Trophoblast cell (in vitro differentiated cells and primary cell): ENCODE measurements around the gene BNC2.

Experiments
- DNase-seq, 2 donors: peaks; one replicate each; pipeline ENCODE4 v3.0.0-alpha.2; 2016
- H2AFZ ChIP-seq: 2 replicates; pipeline ENCODE4 v1.6.1; 2013; ENCODE audit warnings: low read length, moderate library complexity, mild to moderate bottlenecking; ENCODE audit not compliant: insufficient read depth, poor library complexity
- H2AK5ac ChIP-seq: 2 replicates; pipeline ENCODE4 v1.6.1; 2013; ENCODE audit warnings: mild to moderate bottlenecking, low read length
- H2BK120ac ChIP-seq: 2 replicates; pipeline ENCODE4 v1.6.1; 2013; ENCODE audit warnings: low read length, mild to moderate bottlenecking, moderate library complexity; ENCODE audit not compliant: insufficient read depth, poor library complexity
- H2BK12ac ChIP-seq: 2 replicates; pipeline ENCODE4 v1.6.1; 2013; ENCODE audit warnings: mild to moderate bottlenecking, low read length, moderate library complexity
- H2BK5ac ChIP-seq: 2 replicates; pipeline ENCODE4 v1.6.1; 2013; ENCODE audit warnings: low read length, low read depth, moderate library complexity, mild to moderate bottlenecking; ENCODE audit not compliant: poor library complexity
- H3K14ac ChIP-seq: 2 replicates; pipeline ENCODE4 v1.6.1; 2013; ENCODE audit warnings: mild to moderate bottlenecking, low read length
- H3K18ac ChIP-seq: 2 replicates; pipeline ENCODE4 v1.6.1; 2013; ENCODE audit warnings: mild to moderate bottlenecking, low read length
- H3K23ac ChIP-seq: 2 replicates; pipeline ENCODE4 v1.6.1; 2013; ENCODE audit warnings: low read length
- H3K27ac ChIP-seq: 2 replicates; pipeline ENCODE4 v1.5.1; 2013; ENCODE audit warnings: low read depth, mild to moderate bottlenecking, inconsistent platforms, low read length, moderate library complexity
- H3K27me3 ChIP-seq: 2 replicates; pipeline ENCODE4 v1.6.1; 2013; ENCODE audit warnings: inconsistent platforms, mild to moderate bottlenecking, low read length, moderate library complexity; ENCODE audit not compliant: insufficient read depth
- H3K36me3 ChIP-seq, 2 experiments: 1 replicate in 1 of 2; 2 replicates in 1 of 2; pipeline ENCODE4 v1.6.1; 2013; ENCODE audit warnings: low read length in 2 of 2, mild to moderate bottlenecking in 2 of 2, moderate library complexity in 1 of 2; ENCODE audit not compliant: insufficient read depth in 2 of 2, control insufficient read depth in 1 of 2
- H3K4ac ChIP-seq: 2 replicates; pipeline ENCODE4 v1.6.1; 2013; ENCODE audit warnings: low read depth, mild to moderate bottlenecking, low read length, moderate library complexity
- H3K4me1 ChIP-seq, 2 experiments: 1 replicate in 1 of 2; 2 replicates in 1 of 2; pipeline ENCODE4 v1.6.1; 2013; ENCODE audit warnings: low read length in 2 of 2, mild to moderate bottlenecking in 2 of 2, moderate library complexity in 1 of 2; ENCODE audit not compliant: insufficient read depth in 2 of 2, control insufficient read depth in 1 of 2
- H3K4me2 ChIP-seq: 2 replicates; pipeline ENCODE4 v1.6.1; 2013; ENCODE audit warnings: inconsistent platforms, mild to moderate bottlenecking, low read length, moderate library complexity
- H3K4me3 ChIP-seq: 2 replicates; pipeline ENCODE4 v1.5.1; 2013; ENCODE audit warnings: mild to moderate bottlenecking, low read depth, low read length, inconsistent platforms
- H3K79me1 ChIP-seq: one replicate; pipeline ENCODE4 v1.6.1; 2013; ENCODE audit warnings: low read length
- H3K79me2 ChIP-seq: 2 replicates; pipeline ENCODE4 v1.6.1; 2013; ENCODE audit warnings: low read length, mild to moderate bottlenecking; ENCODE audit not compliant: control insufficient read depth, insufficient read depth, poor library complexity
- H3K9ac ChIP-seq: 2 replicates; pipeline ENCODE4 v1.6.1; 2013; ENCODE audit warnings: mild to moderate bottlenecking, low read length
- H3K9me3 ChIP-seq: 2 replicates; pipeline ENCODE4 v1.6.1; 2013; ENCODE audit warnings: low read depth, mild to moderate bottlenecking, control low read depth, inconsistent platforms, low read length; ENCODE audit not compliant: insufficient read depth
- H4K12ac ChIP-seq: 2 replicates; pipeline ENCODE4 v1.6.1; 2013; ENCODE audit warnings: low read depth, mild to moderate bottlenecking, low read length, moderate library complexity
- H4K8ac ChIP-seq: 2 replicates; pipeline ENCODE4 v1.6.1; 2013; ENCODE audit warnings: low read depth, mild to moderate bottlenecking, low read length, moderate library complexity
- H4K91ac ChIP-seq: one replicate; pipeline ENCODE4 v1.6.1; 2013; ENCODE audit warnings: low read depth, mild to moderate bottlenecking, low read length, moderate library complexity
- WGBS: extraction: QIAGEN DNeasy Blood & Tissue Kit; methylation state at CpG from one replicate; pipeline ENCODE4 v1.1.7; 2013; ENCODE audit warnings: missing lambda C conversion rate; ENCODE audit not compliant: insufficient read length, insufficient coverage; ENCODE audit errors: extremely low coverage; 5-methylcytosine and 5-hydroxymethylcytosine counted together

Gene BNC2

DNA sequence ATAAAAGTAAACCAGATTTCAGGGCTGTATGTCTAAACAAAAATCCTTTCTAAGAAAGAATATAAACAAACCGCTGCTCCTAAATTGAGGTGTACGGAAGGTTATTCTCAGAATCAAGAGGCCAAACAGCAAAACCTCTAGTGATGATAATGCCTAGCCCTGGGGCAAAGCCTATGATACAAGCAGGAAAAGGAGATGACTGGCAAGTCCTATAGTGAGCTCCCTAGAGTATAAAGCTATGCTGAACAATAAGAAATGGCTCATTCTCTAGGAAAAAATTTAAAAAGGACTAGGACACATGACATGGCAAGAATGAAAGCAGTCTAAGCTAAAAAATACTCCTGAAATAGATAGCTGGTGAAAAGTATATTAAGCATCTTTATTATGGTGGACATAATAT, 187.1 kb downstream of the BNC2 start:
- no peak overlapping the region for H2BK5ac ChIP-seq
- H4K12ac ChIP-seq, result no peak overlapping the region
- H2BK120ac ChIP-seq, result no peak overlapping the region
- H3K4ac ChIP-seq, result no peak overlapping the region
- no peaks in the 10 kb centered on the region for H3K4me1 ChIP-seq
- H3K27ac ChIP-seq, result no peak overlapping the region
- no peak overlapping the region for H4K91ac ChIP-seq
- no peaks in the 10 kb centered on the region for H3K79me2 ChIP-seq
- no peak overlapping the region for H2BK12ac ChIP-seq
- H3K4me2 ChIP-seq, result no peak overlapping the region
- no peak for DNase-seq
- no peaks in the 10 kb centered on the region for H3K9me3 ChIP-seq
- H3K36me3 ChIP-seq, result no peaks in the 10 kb centered on the region
- H3K27me3 ChIP-seq, result no peaks in the 10 kb centered on the region
- no peak overlapping the region for H2AFZ ChIP-seq
- no peak overlapping the region for H3K9ac ChIP-seq
- H3K79me1 ChIP-seq, result no peaks in the 10 kb centered on the region
- no peak overlapping the region for H2AK5ac ChIP-seq
- no peak overlapping the region for H3K14ac ChIP-seq
- H3K4me3 ChIP-seq, result no peak overlapping the region
- no peak overlapping the region for H3K23ac ChIP-seq
- no peak overlapping the region for H3K18ac ChIP-seq
- no peak overlapping the region for H4K8ac ChIP-seq
- no CpG with 5 or more reads among the region's 2 CpGs for WGBS

DNA sequence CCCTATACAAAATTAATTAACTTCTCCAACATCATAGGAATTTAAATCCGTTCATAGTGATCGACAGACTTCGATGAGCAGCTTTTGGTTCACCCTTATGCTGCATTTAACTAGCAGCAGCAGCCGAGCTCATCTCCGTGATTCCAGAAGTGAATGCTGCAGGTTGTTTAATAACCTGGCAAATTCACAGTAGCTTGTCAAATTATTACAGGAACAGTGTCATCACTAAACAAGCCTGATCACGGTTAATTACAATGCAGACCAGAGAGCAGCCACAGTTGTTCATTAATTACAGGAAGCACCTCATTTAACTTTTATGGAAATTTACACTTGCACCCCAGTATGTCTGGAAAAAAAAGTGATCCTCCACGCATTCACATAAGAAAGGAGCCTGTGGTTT, 188.2 kb downstream of the BNC2 start:
- Histone ChIP-seq H3K18ac (no peak overlapping the region), H2AK5ac (no peak overlapping the region), H4K8ac (no peak overlapping the region), H3K36me3 (no peaks in the 10 kb centered on the region), H3K9ac (no peak overlapping the region), H3K23ac (no peak overlapping the region), H3K79me2 (no peaks in the 10 kb centered on the region), H2BK12ac (no peak overlapping the region), H3K14ac (no peak overlapping the region), H2BK5ac (no peak overlapping the region), H4K91ac (no peak overlapping the region), H3K4me3 (no peak overlapping the region), H3K4ac (no peak overlapping the region), H3K4me2 (no peak overlapping the region), H3K27ac (no peak overlapping the region), H2BK120ac (no peak overlapping the region), H4K12ac (no peak overlapping the region), H2AFZ (no peak overlapping the region), H3K9me3 (no peaks in the 10 kb centered on the region), H3K79me1 (no peaks in the 10 kb centered on the region), H3K4me1 (no peaks in the 10 kb centered on the region), H3K27me3 (no peaks in the 10 kb centered on the region)
- no CpG with 5 or more reads among the region's 7 CpGs for WGBS
- no peak for DNase-seq

DNA sequence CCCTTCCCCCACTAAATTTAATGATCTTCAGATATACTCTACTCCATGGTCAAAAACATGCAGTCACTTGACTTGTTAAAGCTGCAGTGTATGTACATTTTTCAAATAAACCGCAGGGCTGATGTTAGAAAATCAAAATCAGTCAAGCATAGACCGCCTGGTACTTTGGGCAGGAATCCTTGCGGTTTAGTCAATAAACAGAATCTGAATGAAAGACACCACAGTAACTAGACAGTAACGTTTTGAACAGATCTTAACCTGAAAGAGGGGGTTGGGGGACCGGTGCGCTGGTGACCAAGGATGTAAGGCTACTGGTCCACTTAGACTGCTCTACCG, 188.8 kb downstream of the BNC2 start:
- no peak overlapping the region for H3K9ac ChIP-seq
- no peaks in the 10 kb centered on the region for H3K79me1 ChIP-seq
- no peak overlapping the region for H3K14ac ChIP-seq
- no peak overlapping the region for H2AK5ac ChIP-seq
- H3K4me1 ChIP-seq, result no peaks in the 10 kb centered on the region
- H3K9me3 ChIP-seq, result no peaks in the 10 kb centered on the region
- H2BK12ac ChIP-seq, result no peak overlapping the region
- no peak overlapping the region for H3K27ac ChIP-seq
- H3K4ac ChIP-seq, result no peak overlapping the region
- H2BK120ac ChIP-seq, result no peak overlapping the region
- no peak overlapping the region for H2BK5ac ChIP-seq
- no peak overlapping the region for H3K4me2 ChIP-seq
- H3K4me3 ChIP-seq, result no peak overlapping the region
- H3K27me3 ChIP-seq, result no peaks in the 10 kb centered on the region
- no peak for DNase-seq
- H3K36me3 ChIP-seq, result no peaks in the 10 kb centered on the region
- H3K79me2 ChIP-seq, result no peaks in the 10 kb centered on the region
- no peak overlapping the region for H2AFZ ChIP-seq
- WGBS, result no CpG with 5 or more reads among the region's 7 CpGs
- H4K91ac ChIP-seq, result no peak overlapping the region
- H4K12ac ChIP-seq, result no peak overlapping the region
- no peak overlapping the region for H3K23ac ChIP-seq
- no peak overlapping the region for H4K8ac ChIP-seq
- H3K18ac ChIP-seq, result no peak overlapping the region

GRCh38 chr9:16680975-16681651, 189.4 kb downstream of the BNC2 start:
- Histone ChIP-seq H3K9ac (no peak overlapping the region), H3K27ac (no peak overlapping the region), H3K23ac (no peak overlapping the region), H2AFZ (no peak overlapping the region), H3K9me3 (no peaks in the 10 kb centered on the region), H4K12ac (no peak overlapping the region), H3K4me1 (no peaks in the 10 kb centered on the region), H3K27me3 (no peaks in the 10 kb centered on the region), H3K14ac (no peak overlapping the region), H2BK5ac (no peak overlapping the region), H3K4ac (no peak overlapping the region), H3K36me3 (no peaks in the 10 kb centered on the region), H4K8ac (no peak overlapping the region), H2AK5ac (no peak overlapping the region), H3K79me2 (no peaks in the 10 kb centered on the region), H4K91ac (no peak overlapping the region), H3K4me3 (no peak overlapping the region), H3K18ac (no peak overlapping the region), H3K79me1 (no peaks in the 10 kb centered on the region), H3K4me2 (no peak overlapping the region), H2BK12ac (no peak overlapping the region), H2BK120ac (no peak overlapping the region)
- no peak for DNase-seq
- WGBS, result no CpG with 5 or more reads among the region's 5 CpGs
